ENCODE measurements around the gene SERPINB8.
A peak's percentile ranks its signal among the peaks of the same experiment; 100 is the strongest.

The SERPINB8 gene

DNA sequence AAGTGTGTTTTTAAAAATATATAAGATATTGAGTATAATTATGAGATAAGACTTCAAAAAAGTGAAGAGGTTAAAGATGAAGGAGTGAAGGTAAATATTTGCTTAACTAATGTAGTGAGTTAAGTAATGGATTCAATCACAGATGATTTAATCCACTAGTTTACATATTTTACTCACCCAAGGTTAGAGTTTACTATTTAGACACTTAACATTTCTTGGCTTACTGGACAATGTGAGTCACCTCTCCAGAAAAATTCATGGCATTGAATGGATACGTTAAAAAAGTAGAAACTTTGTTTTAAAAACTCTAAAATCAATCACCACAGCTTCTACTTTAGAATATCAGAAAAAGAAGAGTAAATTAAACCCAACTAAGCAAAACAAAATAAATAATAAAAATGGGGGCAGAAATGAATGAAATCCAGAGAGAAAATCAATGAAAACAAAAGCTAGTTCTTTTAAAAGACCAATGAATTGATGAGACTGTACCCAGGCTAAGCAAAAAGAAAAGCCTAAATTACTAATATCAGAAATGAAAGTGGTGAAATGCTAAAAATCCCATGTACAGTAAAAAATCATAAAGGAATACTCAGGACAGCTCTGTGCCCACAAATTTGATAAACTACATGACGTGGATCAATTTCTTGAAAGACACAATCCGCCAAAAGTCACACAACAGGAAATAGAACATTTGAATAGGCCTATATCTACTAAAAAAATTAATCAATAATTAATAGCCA lies 22.7 kb upstream of the SERPINB8 start:
- FAIRE-seq (no peak), DNase-seq (ENCODE audit: insufficient read length, low spot score) (no peak)
- no peak for TF ChIP-seq SPI1 (IDR thresholded peaks at IDR 0.05; ENCODE audit: low read depth, low read length)
- TF ChIP-seq POLR2A (IDR thresholded peaks at IDR 0.05; ENCODE audit: low read depth, low read length): no peak
- no peak for TF ChIP-seq POU2F2 (IDR thresholded peaks at IDR 0.05; ENCODE audit: low read depth, low read length)
- TF ChIP-seq POLR2AphosphoS5 (IDR thresholded peaks at IDR 0.05; ENCODE audit: low read depth, low read length): no peak
- no peak for TF ChIP-seq TAF1 (IDR thresholded peaks at IDR 0.05; ENCODE audit: low read depth, low read length)
- TF ChIP-seq PAX5 (IDR thresholded peaks at IDR 0.05; ENCODE audit: insufficient read depth, low read length, severe bottlenecking): no peak

DNA sequence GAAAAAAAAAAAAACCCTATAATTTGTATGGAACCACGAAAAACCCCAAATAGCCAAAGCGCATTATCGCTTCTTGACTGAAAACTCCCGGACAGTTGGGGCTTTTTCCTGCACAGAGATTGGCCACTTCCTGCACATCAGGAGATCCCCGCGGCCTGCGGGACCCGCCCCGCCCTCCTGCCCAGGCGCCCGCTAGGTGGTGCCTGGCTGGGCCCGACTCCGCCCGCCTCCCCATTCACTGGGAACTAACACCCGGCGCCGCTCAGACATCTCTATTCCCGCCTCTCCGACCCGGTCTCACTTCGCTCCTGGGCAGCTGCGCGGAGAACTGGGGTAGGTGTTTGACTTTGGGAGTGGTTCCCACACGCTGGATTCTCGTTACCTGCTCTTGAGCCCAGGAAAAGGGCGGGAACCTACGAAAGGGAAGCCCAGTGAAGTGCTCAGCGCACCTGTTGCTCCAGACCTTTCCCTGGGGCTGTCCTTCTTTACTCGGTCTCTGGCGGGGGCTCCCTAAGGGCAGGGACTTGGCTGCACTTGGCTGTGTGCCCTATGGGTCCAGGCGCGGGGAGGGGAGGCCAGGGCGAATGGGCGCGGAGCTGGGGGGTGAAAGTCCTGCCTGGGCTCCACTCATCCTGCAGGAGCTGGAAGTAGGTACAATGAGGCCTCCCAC lies 20.7 kb upstream of the SERPINB8 start, which contains the start of gene HMSD:
Gene HMSD (plus strand): TSS at position 234 of the 670 bp plus-strand sequence. CDS start 4,155 bp downstream, outside the sequence.
- peak; percentile 83 for FAIRE-seq
- peak; percentile 46 for DNase-seq (ENCODE audit: insufficient read length, low spot score)
- TF ChIP-seq POU2F2 (IDR thresholded peaks at IDR 0.05; ENCODE audit: low read depth, low read length) (no peak), TAF1 (IDR thresholded peaks at IDR 0.05; ENCODE audit: low read depth, low read length) (peak; percentile 16; the same call in 1 of the 2 replicates), POLR2A (IDR thresholded peaks at IDR 0.05; ENCODE audit: low read depth, low read length) (peak; percentile 57; the same call in 1 of the 2 replicates), PAX5 (IDR thresholded peaks at IDR 0.05; ENCODE audit: insufficient read depth, low read length, severe bottlenecking) (no peak), POLR2AphosphoS5 (IDR thresholded peaks at IDR 0.05; ENCODE audit: low read depth, low read length) (peak; percentile 68), SPI1 (IDR thresholded peaks at IDR 0.05; ENCODE audit: low read depth, low read length) (no peak)

DNA sequence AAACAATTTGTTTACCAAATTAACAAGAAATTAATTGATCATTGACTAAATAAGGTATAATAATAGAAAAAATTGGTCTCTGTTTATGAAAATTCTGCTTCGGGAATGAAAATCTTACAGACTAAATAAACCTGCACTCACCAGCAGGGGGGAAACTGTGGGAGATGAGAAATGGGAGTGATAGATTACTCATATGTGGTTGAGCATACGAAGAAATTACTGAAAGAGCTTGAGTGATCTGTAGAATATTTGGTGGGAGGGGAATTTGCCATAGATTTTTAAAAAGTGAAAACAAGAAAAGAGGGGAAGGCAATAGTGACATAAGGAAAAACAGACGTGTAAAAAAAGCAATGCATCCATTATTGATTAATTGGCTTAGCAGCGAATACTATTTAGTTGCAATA lies 18.6 kb upstream of the SERPINB8 start:
- peak; percentile 75 for FAIRE-seq

DNA sequence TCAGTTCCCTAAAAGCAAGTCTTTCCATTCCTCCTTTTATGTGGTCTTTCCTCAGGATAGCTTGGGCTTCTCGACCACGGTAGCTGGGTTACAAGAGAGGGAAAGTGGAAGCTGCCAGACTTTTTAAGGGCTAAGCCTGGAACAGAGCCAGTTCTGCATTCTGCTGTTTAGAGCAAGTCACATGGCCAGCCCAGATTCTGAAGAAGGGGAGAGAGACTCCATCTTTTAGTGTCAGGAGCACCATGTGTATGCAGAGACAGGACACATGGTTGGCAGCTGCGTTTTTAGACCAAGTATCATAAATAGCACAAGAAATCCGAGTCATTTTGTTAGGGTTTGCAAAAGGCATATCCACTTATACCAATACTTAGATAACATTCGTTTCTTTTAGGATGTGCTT lies 16.1 kb upstream of the SERPINB8 start:
- FAIRE-seq (no peak), DNase-seq (ENCODE audit: insufficient read length, low spot score) (no peak)
- TF ChIP-seq SPI1 (IDR thresholded peaks at IDR 0.05; ENCODE audit: low read depth, low read length) (no peak), TAF1 (IDR thresholded peaks at IDR 0.05; ENCODE audit: low read depth, low read length) (no peak), POLR2A (IDR thresholded peaks at IDR 0.05; ENCODE audit: low read depth, low read length) (no peak)

More for the DNA sequence above, 18.6 kb upstream of the SERPINB8 start:
- no peak for DNase-seq (ENCODE audit: insufficient read length, low spot score)
- TF ChIP-seq PAX5 (IDR thresholded peaks at IDR 0.05; ENCODE audit: insufficient read depth, low read length, severe bottlenecking): no peak
- no peak for TF ChIP-seq TAF1 (IDR thresholded peaks at IDR 0.05; ENCODE audit: low read depth, low read length)
- TF ChIP-seq POLR2AphosphoS5 (IDR thresholded peaks at IDR 0.05; ENCODE audit: low read depth, low read length): no peak
- no peak for TF ChIP-seq SPI1 (IDR thresholded peaks at IDR 0.05; ENCODE audit: low read depth, low read length)
- TF ChIP-seq POLR2A (IDR thresholded peaks at IDR 0.05; ENCODE audit: low read depth, low read length): no peak
- no peak for TF ChIP-seq POU2F2 (IDR thresholded peaks at IDR 0.05; ENCODE audit: low read depth, low read length)

DNA sequence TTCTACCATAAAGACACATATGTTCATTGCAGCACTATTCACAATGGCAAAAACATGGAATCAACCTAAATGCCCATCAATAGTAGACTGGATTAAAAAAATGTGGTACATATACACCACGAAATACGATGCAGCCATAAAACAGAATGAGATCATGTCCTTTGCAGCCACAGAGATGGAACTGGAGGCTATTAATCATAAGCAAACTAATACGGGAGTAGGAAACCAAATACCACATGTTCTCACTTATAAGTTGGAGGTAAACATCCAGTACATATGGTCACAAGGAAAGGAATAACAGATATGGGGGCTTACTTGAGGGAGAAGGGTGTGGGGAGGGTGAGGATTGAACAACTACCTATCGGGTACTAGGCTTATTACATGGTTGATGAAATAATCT lies 13.1 kb upstream of the SERPINB8 start:
- DNase-seq (ENCODE audit: insufficient read length, low spot score): no peak
- FAIRE-seq: no peak
- TF ChIP-seq POLR2AphosphoS5 (IDR thresholded peaks at IDR 0.05; ENCODE audit: low read depth, low read length): no peak
- TF ChIP-seq PAX5 (IDR thresholded peaks at IDR 0.05; ENCODE audit: insufficient read depth, low read length, severe bottlenecking): no peak
- no peak for TF ChIP-seq POU2F2 (IDR thresholded peaks at IDR 0.05; ENCODE audit: low read depth, low read length)
- no peak for TF ChIP-seq TAF1 (IDR thresholded peaks at IDR 0.05; ENCODE audit: low read depth, low read length)
- TF ChIP-seq SPI1 (IDR thresholded peaks at IDR 0.05; ENCODE audit: low read depth, low read length): no peak
- no peak for TF ChIP-seq POLR2A (IDR thresholded peaks at IDR 0.05; ENCODE audit: low read depth, low read length)

DNA sequence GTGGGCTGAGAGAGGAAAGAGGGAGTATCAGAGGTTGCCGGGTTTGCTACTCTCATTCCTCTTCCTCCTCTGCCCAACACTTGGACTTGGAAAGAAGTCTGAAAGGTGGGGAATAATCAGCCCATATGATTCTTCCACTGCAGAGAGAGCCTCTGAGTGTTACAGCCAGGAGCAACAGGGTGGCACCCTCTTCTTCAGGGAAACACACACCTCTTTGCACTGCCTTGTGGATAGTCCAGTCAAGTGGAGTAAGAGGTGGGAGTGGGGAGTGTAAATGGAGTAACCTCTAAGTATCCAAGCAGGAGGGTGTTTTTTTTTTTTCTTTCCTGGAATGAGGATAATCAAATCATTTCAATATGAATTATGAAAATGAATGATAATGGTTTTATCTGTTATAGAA lies 9.0 kb upstream of the SERPINB8 start:
- DNase-seq (ENCODE audit: insufficient read length, low spot score) (no peak), FAIRE-seq (no peak)
- TF ChIP-seq POLR2A (IDR thresholded peaks at IDR 0.05; ENCODE audit: low read depth, low read length): no peak
- no peak for TF ChIP-seq SPI1 (IDR thresholded peaks at IDR 0.05; ENCODE audit: low read depth, low read length)
- TF ChIP-seq POU2F2 (IDR thresholded peaks at IDR 0.05; ENCODE audit: low read depth, low read length): no peak
- no peak for TF ChIP-seq POLR2AphosphoS5 (IDR thresholded peaks at IDR 0.05; ENCODE audit: low read depth, low read length)
- TF ChIP-seq PAX5 (IDR thresholded peaks at IDR 0.05; ENCODE audit: insufficient read depth, low read length, severe bottlenecking): no peak
- TF ChIP-seq TAF1 (IDR thresholded peaks at IDR 0.05; ENCODE audit: low read depth, low read length): no peak

DNA sequence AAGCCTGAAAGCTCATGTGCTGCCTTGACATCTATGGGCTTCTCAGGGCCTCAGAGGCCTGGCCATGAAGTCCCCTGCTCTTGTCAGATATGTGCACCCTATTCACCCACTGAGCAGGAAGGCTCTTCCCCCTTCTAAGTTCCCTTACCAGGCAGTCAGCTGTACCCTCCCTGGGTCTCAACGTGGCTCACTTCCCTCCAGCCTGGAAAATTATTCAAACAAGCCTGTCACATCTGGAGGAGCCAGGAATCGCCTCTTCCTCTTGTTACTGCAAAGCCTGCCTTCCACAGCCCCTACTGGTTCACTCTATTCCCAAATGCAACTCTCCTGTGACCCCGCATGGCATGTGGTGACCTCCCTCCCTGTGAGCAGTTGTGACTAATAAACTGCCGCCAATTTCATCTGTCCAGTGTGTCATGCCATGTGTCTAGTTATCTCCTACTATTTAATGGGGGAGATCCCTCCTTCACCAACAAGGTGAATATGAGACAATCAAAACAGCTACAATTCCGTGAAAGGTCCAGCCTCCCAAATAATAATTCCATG lies 8.4 kb upstream of the SERPINB8 start:
- TF ChIP-seq POU2F2 (IDR thresholded peaks at IDR 0.05; ENCODE audit: low read depth, low read length) (no peak), PAX5 (IDR thresholded peaks at IDR 0.05; ENCODE audit: insufficient read depth, low read length, severe bottlenecking) (no peak), POLR2AphosphoS5 (IDR thresholded peaks at IDR 0.05; ENCODE audit: low read depth, low read length) (no peak), SPI1 (IDR thresholded peaks at IDR 0.05; ENCODE audit: low read depth, low read length) (no peak), POLR2A (IDR thresholded peaks at IDR 0.05; ENCODE audit: low read depth, low read length) (no peak), TAF1 (IDR thresholded peaks at IDR 0.05; ENCODE audit: low read depth, low read length) (no peak)
- FAIRE-seq (no peak), DNase-seq (ENCODE audit: insufficient read length, low spot score) (no peak)

DNA sequence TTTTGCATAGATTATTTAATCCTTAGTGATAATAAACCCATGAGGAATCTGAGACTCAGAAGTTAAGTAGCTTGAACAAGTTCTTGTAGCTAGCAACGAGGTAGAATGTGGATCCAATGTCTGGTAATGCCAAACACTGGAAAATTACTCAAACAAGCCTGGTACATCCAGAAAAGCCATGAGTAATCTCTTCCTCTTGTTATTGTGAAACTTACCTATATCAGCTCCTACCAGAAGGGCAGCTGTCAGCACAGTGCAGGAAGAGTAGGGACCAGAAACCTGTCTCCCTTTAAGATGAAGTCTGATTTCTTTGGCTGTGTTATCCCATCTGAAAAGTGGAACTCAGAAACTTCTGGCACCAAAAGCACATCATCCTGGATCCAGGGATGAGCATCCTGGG lies 7.7 kb upstream of the SERPINB8 start:
- FAIRE-seq (no peak), DNase-seq (ENCODE audit: insufficient read length, low spot score) (no peak)
- TF ChIP-seq SPI1 (IDR thresholded peaks at IDR 0.05; ENCODE audit: low read depth, low read length) (no peak), PAX5 (IDR thresholded peaks at IDR 0.05; ENCODE audit: insufficient read depth, low read length, severe bottlenecking) (no peak), POU2F2 (IDR thresholded peaks at IDR 0.05; ENCODE audit: low read depth, low read length) (no peak)

DNA sequence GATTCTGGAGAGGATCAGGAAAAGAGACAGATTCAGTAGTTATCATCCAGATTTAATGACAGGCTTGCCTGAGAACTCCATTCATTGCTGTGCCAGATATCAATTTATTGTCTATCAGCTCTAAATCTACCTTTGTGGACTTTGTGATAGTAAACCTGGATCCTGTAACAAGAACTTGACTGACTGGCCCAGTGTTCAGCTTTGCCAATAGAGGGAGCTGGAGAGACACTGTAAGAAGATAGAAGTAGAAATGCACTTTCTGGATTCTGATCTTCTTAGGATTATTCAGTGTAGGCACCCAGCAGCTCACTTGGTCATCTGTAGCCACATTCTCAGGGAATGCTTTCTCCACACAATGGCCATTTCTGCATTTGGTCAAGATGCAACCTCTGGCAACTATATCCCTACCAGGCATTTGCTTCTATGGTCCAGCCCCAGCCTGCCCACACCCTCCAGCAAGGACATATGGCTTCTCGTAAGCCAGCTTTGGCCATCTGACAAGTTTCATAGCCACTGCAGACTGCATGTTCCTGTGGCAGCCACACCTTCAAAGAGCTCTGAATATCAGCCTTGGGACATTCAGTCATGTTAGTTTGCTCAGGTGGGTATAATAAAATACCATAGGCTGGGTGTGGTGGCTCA lies 6.1 kb upstream of the SERPINB8 start:
- DNase-seq (ENCODE audit: insufficient read length, low spot score): no peak
- FAIRE-seq: peak; percentile 76
- TF ChIP-seq POU2F2 (IDR thresholded peaks at IDR 0.05; ENCODE audit: low read depth, low read length) (no peak), TAF1 (IDR thresholded peaks at IDR 0.05; ENCODE audit: low read depth, low read length) (no peak), PAX5 (IDR thresholded peaks at IDR 0.05; ENCODE audit: insufficient read depth, low read length, severe bottlenecking) (no peak), SPI1 (IDR thresholded peaks at IDR 0.05; ENCODE audit: low read depth, low read length) (no peak), POLR2A (IDR thresholded peaks at IDR 0.05; ENCODE audit: low read depth, low read length) (no peak), POLR2AphosphoS5 (IDR thresholded peaks at IDR 0.05; ENCODE audit: low read depth, low read length) (no peak)

Measured in GM12891 (cell line).